IPS-18a (cell line): ENCODE data around the gene ZMYND12.

Experiments used
- H3K27ac ChIP-seq: one replicate; pipeline ENCODE4 v1.5.1; 2013; ENCODE audit warnings: low read length
- H3K27me3 ChIP-seq: one replicate; pipeline ENCODE4 v1.6.1; 2013; ENCODE audit warnings: mild to moderate bottlenecking, low read length; ENCODE audit not compliant: control insufficient read depth, insufficient read depth
- H3K36me3 ChIP-seq: one replicate; pipeline ENCODE4 v1.6.1; 2013; ENCODE audit warnings: low read depth, low read length; ENCODE audit not compliant: control insufficient read depth
- H3K4me1 ChIP-seq: one replicate; pipeline ENCODE4 v1.6.1; 2013; ENCODE audit warnings: low read depth, low read length; ENCODE audit not compliant: control insufficient read depth
- H3K4me3 ChIP-seq: one replicate; pipeline ENCODE4 v1.5.1; 2013; ENCODE audit warnings: low read length
- H3K9ac ChIP-seq: one replicate; pipeline ENCODE4 v1.6.1; 2013; ENCODE audit warnings: mild to moderate bottlenecking, low read length, moderate library complexity
- H3K9me3 ChIP-seq: one replicate; pipeline ENCODE4 v1.6.1; 2013; ENCODE audit warnings: low read depth, low read length; ENCODE audit not compliant: control insufficient read depth

ZMYND12 gene

DNA sequence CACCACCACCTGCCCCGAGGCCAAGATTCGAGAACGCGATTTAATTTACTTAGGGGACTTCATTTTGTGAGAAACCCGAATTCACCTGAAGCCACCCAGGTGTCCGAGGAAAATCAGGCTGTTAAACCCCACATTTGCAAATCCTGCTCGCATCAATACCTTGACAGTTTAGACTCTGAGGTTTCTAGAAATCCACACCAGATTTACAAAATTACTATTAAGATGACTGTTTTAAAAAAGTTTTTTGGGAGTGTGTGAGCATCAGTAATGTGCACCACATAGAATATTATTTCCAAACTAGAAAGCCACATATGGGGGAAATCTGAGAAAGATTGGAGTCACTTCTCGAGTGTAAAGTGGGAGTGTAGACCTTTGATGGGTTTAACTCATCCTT is 74.5 kb downstream of the ZMYND12 start:
- Histone ChIP-seq H3K9ac (no peak overlapping the region), H3K4me1 (peaks cover 5% of the 10 kb centered on the region), H3K4me3 (peak overlapping the region; percentile 50), H3K27me3 (peaks cover 26% of the 10 kb centered on the region), H3K9me3 (no peaks in the 10 kb centered on the region), H3K27ac (no peak overlapping the region), H3K36me3 (no peaks in the 10 kb centered on the region)

DNA sequence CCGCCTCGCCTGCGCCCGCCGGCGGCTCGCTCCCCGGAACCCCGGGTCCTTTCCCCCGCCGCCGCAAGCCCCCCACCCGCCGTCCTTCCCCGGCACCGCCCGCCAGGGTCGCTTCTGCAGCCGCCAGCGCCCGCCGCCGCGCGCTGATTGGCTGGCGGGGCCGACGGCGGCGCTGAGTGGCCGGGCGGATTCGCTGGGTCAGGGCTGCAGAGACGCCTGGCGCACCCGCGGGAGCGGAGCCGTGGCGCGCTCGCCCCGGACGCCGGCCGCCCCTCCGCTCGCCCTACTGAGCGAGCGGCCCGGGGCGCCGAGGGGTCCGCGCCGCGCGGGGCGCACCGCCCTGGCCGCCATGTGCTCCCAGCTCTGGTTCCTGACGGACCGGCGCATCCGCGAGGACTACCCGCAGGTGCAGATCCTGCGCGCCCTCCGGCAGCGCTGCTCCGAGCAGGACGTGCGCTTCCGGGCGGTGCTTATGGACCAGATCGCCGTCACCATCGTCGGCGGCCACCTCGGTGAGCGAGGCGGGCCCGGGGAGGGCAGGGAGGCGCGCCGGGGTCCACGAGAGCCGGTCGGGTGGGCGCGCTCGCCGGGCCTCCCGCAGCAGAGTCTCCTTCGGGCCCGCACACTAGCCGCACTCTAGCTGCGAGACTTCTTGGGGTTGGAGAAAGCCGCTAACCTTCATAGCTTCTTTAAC is 75.1 kb downstream of the ZMYND12 start, which contains the start of gene RIMKLA:
Gene RIMKLA, plus strand, starts transcription at position 207 of the 694 bp plus-strand sequence. Its CDS starts 143 bp downstream, at position 350.
- Histone ChIP-seq H3K27ac (no peak within 1 kb of the TSS), H3K36me3 (no peaks in the 10 kb centered on the region), H3K9me3 (no peaks in the 10 kb centered on the region), H3K9ac (no peak within 1 kb of the TSS), H3K27me3 (peaks cover 26% of the 10 kb centered on the region), H3K4me1 (peaks cover 5% of the 10 kb centered on the region), H3K4me3 (peak within 1 kb of the TSS; percentile 72)
